Activated naive CD4-positive, alpha-beta T cell treated with Interleukin-2 at 50 U/mL for 16 hours (primary cell): Measurements from ENCODE around the gene NME4.

Experiments used
- DNase-seq: peaks from one replicate; pipeline ENCODE4 v3.0.0-alpha.2; 2020

The NME4 gene

DNA sequence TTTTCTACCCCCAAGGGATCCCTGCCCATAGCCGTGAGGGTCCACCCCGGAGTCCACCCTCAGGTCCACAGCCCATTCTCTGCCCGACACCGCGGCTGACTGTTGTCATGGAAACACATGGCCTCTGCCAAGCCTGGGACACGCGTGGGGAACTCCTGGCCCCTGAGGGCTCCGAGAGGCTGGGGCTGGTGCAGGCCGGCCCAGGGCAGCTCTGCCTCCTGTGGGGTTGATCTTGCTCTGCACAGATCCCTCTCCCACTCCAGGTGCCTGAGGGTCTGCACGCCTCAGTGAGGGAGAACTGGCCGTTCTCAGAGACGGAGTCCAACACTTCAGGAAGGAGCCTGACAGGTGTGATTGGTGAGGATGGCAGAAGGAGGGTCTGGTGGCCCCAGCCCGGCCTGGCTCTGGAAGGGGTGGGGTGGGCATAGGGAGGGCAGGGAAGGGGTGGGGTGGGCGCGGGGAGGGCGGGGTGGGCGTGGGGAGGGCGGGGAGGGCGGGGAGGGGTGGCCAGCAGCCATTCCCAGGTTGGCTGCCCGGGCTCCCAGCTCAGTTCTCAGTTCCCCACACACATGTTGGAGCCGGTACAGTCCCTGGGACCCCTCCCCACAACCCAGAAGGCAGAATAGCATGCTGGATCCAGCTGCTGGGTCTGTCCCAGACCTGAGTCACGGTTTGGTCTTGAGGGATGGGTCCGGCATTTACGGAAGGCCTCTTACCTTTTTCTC is 33.1 kb upstream of the NME4 start:
- no peak for DNase-seq

DNA sequence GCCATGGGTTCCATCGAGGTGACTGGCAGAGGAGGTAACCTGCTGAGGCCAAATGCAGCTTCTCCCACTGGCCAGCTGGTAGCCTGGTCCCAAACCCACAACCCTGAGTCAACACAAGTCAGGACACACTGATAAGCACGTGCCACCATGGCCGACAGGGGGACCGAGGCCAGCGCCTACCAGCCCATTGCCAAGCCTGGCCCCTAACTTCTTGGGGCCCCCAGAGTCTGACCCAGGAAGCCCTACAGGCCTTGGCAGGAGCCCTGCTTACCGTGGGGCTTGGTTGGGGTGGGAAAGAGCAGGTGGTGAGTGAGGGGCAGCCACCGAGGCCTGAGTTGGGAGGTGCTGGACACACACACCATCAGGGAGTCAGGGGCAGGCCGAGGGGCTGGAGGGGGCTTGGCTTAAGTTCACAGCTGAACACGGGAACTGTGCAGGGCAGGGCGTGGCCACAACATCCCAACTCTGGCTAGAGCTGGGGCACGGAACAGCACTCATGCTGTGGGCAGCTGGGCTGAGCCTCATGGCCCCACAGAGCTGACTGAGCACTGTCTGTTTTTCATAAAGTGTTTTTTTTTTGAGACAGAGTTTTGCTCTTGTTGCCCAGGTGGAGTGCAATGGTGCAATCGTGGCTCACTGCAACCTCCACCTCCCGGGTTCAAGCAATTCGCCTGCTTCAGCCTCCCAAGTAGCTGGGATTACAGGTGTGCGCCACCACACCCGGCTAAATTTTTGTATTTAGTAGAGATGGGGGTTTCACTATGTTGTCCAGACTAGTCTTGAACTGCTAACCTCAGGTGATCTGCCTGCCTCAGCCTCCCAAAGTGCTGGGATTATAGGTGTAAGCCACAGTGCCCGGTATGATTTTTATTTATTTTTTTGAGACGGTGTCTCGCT is 32.2 kb upstream of the NME4 start:
- DNase-seq = no peak

DNA sequence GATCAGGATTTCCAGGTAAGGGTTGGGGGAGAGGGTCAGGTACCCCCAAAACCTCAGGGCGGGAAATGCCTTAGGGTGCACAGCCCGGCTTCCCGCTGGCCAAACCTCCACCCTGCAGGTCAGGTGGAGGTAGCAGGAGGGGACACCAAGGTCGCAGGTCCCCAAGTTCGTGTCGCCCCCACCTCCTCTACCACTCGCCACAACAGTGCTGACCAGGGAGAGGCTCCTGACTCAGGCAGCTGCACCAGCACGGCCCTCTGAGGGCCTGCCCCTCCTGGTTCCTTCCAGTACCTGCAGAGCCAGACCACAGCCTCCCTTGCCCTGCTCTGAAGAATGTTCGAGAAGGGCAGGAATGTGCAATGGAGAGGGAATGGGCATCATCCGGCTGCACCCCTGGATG is 30.5 kb upstream of the NME4 start:
- no peak for DNase-seq

DNA sequence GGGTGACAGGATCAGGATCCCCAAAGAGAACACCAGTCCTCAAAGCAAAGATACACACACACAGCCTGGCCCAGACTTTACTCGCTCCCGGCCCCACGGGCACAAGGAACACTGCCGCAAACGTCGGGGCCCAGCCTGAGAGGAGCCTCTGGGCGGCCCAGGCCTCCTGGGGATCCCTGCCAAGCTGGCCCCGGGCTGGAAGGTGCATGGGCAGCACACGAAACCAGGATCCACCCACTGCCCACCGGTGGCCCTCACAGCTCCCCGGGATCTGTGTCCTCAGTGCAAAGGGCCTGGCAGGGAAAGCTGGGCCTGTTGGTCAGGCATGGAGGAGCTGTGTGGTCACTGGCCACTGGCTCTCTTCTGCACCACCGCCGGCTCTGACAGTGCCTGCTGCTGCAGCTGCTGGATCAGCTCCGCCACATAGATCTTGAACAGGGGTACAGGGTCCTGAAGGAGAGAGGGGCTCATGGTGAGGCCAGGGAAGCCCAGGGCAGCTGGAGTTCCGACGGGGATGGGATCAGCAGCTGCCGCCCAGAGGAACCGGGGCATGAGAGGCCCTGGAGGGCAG is 29.6 kb upstream of the NME4 start:
- DNase-seq = no peak

DNA sequence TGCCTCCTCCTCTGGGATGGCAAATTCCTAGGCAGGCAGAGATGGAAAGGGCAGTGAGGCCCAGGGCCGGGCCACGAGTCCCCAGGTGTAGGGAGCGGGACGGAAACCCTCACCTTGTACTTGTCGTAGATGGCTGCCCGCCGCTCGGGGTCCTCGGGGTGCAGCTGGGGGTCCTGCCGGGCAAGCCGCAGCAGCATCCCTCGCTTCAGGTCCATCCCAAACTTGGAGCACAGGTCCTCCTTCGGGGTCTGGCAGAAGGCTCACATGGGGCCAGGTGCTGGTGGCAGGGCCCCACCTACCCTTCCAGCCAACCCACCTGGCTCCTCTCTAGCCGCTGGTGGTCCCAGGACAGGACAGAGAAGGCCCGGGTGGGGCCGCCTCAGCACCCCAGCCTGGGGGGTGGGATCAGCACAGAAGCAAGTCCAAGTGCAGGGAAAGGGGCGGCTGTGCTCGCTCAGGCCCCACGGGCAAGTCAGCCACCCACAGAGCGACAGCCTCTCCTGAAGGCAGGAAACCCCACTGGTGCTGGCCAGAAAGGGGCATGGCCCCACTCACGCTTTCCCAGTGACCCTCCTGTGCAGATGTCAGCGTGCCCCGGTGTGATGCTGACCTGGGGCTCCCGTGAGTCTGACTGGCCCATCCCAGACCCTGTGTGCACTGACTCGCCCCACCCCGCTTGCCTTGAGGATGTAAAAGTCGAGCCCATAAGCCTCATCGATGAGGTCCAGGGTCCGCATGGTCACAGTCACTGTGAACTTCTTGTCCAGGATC is 28.4 kb upstream of the NME4 start:
- DNase-seq = no peak

DNA sequence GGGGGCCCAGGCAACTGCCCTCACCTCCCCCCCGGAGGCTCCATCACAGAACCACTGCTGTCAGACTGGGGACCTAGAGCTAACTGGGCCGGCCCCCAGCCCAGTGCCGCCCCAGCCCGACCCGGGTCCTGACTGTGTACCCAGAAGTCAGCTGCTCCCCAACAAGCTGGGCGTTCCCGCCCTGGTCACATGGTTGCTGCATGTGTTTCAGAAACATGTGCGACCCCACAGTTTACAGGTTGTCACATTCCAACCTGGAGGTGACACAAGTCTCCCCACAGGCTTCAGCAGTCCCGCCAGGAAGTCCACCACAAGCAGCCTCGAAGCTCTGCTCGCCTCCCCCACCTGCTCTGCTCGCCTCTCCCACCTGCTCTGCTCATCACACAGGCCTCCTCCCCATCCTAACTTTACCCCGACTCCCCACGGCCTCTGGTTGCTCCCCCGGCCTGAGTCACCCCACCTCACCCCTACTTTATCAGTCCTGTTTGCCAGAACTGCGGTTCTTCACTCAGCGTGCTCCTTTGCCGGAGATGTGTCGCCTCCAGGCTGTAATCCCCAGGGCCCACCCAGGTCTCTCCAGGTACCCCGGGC is 27.6 kb upstream of the NME4 start:
- DNase-seq = no peak

DNA sequence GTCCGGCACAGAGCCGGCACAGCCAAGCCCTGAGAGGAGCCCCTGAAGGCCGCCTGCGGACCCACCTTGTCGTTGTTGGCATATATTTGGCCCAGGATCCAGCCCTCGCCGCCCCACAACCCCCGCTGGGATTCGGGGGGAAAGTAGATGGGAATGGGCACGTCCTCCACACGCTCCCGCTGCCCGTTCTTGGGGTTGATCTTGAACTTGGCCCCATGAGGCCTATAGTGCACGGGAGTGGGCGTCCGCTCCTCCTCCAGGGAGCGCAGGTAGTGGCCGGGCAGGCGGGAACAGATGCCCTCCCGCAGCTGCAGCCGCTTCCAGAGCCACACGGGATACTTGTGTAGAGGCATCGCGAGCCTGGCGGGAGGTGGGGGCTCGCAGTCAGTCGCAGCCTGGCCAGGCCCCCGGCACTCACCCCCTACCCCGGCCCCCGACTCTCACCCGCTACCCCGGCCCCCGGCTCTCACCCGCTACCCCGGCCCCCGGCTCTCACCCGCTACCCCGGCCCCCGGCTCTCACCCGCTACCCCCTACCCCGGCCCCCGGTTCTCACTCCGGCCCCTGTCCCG is 27.0 kb upstream of the NME4 start:
- DNase-seq = no peak

DNA sequence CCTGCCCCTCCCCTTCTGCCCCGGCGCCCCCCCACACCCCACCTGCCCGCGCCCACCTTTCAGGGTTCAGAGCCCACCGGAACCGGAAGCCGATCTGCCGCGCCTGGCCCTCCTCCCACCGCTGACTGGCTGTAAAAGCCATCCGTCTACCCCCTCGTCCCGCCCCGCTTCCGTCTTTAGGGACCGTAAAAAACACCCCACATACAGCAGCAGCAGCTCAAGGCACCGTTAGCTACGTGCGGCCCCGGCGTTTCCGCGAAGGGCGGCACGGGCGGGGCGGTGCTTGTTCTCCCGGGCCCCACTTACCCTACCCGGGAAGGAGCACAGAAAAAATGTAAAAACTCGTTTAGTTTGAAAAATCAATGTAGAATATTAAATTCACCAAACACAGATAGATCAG is 26.6 kb upstream of the NME4 start, which contains the start of gene MRPL28:
Gene MRPL28 (minus strand): TSS at position 96 of the 400 bp plus-strand sequence. CDS start 320 bp downstream, outside the sequence.
- peak; percentile 94 for DNase-seq

DNA sequence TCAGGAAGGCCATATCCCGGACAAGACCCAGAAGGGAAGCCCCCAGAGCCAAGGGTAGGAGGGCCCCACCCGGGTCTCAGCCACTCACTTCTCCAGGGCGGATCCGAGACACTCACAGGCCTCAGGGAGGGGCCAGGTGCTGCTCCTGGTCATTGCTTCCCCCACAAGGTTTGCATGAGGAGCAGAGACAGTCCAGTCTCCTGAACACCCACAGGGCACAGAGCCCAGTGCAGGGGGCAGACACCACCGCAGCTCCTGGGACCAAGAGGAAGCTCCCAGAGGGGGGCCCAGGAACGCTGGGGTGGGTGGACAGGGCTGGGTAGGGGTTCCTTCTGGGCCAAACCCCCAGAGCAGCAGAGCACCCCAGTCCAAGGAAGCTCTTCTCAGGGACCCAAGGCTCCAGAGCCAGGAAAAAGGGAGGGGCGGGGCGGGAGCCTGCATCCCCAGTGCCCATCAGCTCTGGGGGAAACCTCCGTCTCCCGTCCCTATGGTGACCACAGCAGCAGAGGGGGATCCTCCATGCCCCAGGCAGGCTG is 26.0 kb upstream of the NME4 start:
- no peak for DNase-seq

DNA sequence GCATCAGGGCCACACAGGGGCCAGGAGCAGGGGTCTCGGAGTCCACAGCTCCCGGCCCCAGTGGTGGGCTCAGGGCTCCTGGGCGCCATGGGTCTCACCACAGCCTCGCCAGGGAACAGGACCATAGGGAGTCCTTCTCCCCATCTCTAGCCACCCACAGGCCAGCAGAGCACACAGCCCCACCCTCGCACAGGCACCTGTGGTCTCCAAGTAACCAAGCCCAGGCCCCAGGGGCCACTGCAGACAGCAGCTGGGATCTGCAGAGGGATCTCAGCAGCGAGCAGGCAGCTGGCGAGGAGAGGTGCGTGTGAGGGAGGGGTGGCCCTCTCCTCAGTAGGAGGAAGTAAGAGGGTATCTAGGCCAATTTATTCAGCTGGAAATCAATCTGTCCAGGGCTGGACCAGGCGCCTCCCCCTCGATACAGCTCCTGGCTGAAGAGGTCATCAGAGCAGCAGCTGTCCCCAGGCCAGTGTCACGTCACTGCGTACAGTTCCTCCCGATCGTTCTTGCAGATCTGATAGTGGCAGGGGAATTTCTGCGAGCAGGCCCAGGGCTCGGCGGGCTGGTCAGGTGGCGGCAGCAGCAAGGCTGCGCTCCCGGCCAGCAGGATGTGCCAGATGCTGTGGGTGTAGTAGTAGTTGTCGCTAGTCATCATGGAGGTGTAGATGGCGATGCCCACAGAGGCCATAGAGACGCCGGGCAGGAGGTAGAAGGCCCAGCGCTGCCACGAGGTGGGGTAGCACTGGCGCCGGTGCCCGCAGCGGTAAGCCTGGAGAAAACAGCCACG is 25.3 kb upstream of the NME4 start:
- DNase-seq = no peak

DNA sequence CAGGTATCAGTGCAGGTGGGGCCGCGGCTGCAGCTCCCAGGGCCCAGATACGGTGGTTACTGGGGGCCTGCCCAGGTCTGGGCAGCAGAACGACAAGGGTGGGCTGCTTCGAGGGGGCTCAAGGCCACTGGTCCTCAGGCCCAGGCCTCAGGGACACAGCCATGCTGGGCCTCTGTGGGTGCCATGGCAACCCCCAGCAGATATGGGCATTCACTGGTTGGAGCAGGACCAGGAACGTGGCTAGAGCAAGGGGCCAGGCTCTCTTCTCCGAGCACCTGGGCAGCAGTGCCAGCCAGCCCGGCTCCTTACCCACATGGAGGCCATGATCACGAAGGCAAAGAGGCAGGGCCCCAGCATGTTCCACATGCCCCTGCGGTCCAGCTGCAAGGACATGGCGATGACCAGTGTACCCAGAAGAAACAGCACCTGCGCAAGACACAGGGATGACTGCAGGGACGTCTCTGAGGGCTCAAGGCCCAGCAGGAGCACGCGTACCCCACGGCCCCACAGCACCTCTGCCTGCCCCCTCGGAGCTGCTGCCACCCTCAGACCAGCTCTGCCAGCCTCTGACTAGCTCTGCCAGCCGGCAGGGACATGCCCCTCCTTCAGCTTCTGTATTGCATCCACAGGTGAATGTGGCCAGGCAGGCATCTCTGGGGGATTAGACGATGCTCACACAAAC is 24.6 kb upstream of the NME4 start:
- DNase-seq = no peak

DNA sequence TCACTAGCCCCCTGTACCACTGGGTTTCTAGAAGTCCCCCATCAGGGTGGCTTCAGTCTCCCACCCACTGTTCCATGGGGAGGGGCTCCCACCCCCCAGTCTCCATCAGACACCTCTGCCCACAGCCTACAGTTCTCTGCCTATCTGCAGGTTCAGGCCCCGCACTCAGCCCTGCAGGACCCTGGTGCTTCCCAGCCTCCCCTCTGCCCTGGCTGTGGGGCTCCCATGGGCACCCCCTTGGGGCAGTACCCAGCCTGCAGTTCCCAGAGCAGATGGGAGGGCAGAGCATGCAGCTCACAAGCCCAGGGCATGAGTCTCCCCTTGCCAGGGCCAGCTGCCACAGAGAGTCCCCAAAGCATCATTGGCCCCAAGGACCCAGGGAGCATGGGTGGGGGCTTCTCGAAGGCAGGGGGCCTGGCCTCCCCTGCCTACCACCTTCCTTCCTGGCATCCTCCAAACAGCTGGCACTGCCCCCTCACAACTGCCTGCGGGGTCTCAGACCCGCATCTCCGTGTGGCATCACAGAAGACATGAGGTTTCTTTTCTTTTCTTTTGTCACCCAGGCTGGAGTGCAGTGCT is 23.9 kb upstream of the NME4 start:
- no peak for DNase-seq

DNA sequence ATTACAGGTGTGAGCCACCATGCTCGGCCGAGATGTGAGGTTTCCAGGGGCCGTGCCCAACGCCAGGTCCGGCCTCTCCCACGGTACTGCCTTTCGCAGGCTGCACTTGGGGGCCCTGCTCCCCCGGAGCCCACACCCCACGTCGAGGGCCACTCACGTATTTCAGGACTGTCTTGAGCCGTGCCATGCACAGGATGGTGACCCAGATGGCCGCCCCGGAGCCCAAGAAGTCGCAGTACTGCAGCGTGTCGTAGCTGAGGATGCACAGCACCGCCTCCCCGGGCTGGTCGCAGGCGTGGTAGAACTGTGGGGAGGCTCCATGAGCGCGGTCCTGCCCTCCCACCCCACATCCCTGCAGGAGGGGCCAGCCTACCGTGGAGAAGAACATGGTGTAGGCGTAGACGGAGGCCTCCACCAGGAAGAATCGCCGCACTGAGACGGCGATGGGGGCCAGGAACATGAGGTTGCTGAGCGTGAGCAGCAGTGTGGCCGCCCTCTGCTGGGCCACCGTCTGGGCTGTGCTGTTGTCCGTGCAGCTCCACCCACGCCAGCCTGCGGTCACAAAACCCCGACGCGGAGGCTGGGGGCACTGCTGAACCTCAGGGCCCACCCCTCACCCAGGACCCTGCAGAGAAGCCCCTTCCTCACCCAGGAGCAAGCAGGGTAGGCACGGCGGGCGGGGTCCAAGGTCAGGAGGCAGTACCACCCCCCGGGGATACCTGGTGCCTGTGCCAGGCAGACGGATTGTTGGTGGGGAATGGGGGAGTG is 23.0 kb upstream of the NME4 start:
- DNase-seq = no peak

DNA sequence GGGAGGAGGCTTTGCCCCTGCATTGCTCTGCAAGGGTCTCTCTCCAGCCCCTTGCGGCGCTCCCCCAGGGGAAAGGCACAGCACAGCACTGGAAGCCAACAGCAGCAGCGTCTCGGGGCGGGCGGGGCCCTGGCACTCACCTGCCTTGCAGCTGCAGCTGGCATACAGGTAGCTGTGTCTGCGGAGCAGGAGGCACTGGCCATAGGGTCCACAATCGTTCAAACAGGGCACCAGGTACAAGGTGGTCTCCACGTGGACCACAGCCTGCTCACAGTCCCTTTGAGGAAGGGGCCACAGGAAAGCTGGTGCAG is 22.4 kb upstream of the NME4 start:
- no peak for DNase-seq

DNA sequence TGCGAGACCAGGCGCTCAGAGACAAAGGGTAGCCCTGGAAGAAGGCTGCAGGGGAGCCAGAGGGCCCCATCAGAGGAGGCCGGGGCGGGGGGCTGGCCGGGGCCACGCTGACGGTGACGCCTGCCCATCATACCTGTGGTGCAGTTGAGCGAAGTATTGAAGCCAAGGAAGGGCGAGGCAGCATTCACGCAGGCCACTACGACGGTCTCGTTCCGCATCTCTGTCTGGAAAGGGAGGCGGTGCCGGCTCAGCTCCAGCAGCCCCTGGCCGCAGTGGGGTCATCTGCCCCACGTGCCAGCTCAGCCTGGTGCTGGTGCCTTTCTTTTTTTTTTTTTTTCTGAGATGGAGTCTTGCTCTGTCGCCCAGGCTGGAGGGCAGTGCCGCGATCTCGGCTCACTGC is 21.8 kb upstream of the NME4 start:
- no peak for DNase-seq

DNA sequence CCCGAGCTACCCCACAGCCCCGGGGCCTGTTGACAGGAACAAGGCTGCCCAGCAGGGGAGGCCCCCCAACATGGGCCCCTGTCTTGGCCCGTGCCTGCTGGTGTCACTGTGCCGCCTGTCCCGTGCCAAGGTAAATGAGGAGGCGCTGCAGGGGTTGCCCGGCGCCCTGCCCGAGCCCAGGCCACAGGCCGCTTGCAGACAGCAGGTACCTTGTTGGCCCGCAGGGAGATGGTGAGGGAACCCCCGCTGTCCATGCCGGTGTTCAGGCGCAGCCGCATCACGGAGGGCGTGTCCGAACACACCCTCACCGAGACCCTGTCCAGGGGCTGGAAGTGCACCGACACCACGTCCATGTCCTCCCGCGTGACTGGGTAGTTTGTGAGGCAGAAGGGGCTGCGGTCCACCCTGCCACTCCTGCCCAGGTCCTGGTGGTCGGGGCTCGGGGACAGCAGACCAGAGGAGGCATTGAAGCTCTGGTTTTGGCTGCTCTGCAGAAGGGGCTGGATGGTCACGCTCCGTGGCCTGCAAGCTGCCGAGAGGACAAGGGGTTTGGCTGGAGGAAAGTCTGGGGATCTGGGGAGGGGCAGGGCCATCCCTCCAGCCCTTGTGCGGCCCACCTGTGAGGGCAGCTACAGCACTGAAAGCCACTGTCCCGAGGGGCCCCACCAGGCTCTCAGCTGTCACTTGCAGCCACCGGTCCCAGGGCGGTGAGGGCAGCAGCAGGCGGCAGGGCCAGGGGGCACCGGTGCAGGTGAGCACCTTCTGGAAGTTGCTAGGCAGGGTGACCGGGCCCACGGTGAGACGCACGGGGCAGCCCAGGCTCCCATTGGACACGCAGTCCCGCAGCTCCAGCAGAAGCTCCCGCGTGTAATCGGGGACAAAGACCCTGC is 20.8 kb upstream of the NME4 start:
- no peak for DNase-seq

DNA sequence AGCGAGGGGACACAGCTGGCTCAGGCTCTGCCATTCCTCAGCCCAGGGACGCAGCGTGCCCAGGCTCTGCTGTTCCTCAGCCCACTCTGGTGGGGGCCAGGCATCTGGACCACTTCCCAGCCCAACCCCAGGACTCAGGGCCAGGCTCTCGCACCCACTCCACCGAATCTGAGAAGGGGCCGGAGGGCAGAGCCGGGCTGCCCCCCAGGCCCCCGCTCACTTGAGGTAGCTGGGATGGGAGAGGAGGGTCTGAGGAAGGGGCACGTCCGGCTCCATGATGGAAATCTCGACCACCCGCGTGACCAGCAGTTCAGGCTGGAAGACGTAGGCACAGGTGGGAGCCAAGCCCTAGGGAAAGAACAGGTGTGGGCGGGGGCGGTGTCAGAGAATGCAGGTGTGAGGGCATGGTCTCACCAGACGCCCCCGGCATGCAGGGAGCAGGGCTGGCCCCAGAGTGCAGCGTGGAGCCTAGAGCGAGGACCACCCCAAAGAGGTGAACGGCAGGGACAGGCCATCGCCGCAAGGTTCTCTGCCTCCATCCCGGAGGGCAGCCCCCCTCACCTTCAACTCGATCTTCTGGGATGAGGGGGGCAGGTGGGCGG is 20.1 kb upstream of the NME4 start:
- DNase-seq = no peak

DNA sequence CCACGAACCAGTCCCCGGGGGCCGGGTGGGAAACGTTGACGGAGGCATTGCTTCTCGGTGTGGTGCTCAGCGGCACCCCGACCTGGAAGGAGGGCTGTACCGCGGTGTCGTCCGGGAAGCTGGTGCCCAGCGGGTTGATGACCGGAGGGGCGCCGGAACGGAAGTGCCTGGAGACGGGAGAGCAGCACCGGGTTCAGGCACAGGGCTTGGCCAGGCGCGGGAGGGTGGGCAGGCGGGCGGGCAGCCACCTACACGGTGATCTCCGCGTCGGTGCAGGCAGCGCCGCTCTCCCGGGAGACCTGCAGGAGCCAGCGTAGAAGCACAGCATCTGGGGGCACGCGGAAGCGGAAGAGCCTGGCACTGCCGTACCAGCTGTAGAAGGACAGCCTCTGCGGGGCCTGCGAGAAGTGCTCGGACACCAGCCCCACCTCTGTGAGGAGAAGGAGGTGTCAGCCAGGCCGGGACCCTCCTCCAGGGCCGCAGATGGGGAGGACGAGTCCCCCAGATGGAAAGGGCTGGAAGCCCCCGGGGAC is 19.5 kb upstream of the NME4 start:
- no peak for DNase-seq
